GM21390 (cell line): ENCODE data around the gene MPPED1.

Source experiments
- ATAC-seq: cut with Tn5 transposase; IDR thresholded peaks from one replicate; pipeline ENCODE4 v1.9.1; 2021; ENCODE audit not compliant: unreplicated experiment

MPPED1 gene

DNA sequence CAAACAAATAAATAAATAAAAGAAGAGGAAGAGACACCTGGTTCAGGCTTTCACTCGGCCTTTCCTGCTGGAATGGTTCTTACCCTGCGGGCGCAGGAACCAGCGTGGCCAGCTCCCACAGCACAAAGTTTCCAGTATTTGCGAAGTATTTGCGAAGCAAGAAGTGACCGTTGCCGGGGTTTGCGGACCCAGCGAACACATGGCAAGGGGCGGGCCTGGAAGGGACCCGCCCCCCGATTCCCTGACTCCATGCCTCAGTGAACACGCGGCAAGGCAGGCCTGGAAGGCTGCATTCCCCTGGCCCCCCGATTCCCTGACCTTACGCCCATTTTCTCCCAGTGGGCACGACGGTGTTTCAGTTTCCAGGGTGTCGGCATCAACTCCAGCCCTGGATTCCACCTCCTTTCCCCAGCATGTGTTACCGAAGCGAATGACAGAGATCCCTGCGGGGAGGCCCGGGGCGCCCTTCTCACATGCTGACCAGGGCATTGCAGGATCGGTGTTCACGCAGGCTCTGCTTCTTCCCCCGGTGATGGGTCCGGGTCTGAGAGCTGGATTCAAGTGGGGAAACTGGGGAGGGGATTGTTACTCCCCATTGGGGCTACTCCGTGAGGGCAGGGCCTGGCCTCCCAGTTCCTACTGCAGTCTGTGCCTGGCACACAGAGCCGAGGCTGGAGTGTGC is 102.8 kb downstream of the MPPED1 start:
- ATAC-seq, result no peak

DNA sequence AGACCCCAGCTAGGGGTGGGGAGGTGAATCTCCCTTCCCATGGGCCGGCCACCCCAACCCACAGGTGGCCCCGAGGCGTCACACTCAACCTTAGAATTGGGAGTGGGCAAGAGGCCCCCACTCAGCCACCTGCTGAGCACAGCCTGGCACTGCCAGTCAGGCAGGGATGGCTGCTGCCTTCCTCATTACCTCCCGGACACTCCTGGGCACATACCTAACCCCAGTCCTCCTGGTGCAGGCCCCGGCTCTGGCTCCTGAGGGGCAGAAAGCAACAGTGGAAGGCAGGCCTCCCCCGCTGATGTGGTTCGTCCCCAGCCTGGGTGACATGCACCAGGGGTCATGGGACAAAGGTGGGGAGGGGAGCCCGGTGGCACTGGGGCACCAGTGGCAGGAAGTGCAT is 103.6 kb downstream of the MPPED1 start:
- ATAC-seq, result no peak

DNA sequence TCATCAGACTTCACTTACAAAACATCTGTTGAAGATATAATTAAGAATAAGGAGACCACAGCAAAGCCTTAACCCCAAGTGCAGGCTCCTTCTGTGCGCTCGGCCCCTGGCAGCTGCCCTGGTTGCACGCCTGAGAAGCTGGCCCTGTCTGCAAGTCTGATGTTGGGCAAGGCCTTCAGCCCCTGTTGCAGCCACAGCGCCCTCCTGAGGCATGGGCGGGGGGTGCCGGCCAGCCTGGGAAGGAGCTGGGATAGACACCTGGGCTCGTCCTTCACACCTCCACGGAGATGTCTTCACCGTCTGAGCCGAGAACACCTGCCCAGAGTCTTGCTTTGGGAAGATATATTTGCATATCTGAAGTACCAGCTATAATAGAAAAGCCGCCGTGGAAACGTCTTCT is 104.1 kb downstream of the MPPED1 start:
- ATAC-seq, result no peak

DNA sequence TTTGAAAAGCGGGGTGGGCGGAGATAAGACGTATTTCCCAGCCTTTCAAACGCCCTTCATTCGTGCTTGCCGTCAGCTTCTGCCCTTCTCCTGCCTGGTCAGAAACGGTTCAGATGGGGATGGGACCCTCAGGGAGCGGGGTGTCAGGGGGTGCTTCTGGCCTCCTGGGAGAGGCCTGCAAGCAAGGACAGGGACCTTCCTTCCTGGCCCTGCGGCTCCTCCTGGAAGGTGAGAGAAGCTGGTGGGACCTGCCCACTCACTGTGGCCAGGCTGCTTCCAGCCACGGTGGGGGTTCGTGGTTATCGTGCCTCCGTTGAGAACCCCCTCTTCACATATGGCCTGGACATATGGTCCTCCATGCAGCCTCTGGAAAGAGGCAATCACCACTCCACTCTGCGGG is 104.6 kb downstream of the MPPED1 start:
- ATAC-seq, result no peak

DNA sequence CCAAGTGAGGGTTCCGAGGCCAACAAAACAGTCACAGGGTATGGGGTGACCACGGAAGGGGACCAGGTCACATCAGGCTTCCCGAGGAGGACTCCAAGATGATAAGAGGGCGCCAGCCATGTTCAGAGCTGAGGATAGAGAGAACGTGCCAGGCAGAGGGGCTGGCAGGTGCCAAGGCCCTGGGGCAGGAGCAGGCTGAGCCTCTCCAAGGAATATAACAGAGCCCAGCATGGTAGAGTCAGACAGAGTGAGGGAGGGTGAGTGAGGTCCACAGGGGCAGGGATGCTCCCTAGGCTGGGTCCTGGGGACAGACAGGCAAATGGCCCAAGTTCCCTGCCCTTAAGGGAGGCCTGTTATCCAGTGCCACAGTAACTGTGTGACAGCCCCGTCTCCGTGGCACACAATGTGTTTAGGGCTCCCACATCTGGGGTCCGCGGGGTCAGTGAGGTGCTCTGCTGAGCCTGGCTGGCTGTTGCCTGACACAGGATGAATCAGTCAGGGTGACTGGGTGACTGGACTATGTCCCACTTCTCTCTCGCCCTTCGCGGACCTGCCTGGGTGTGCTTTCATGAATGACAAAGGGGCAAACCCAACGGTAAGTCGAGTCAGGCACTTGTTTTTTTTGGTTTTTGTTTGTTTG is 105.3 kb downstream of the MPPED1 start:
- no peak for ATAC-seq

DNA sequence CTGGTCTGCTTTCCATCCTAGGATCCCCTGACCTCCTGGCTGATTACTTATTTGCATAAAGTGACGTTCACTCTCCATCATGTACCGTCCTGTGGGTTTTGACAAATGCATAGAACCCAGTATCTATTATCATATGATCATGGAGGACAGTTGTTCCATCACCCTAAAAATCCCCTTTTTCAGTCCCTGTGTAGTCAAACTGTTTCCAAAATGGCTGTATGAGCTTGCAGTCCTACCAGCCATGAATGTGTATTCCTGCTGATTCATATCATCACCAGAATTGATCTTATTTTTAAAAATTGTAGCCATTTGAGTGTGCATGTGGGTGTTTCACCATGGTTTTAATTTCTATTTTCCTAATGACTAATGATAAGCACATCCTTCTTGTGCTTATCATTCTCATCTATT is 108.8 kb downstream of the MPPED1 start:
- ATAC-seq, result no peak

DNA sequence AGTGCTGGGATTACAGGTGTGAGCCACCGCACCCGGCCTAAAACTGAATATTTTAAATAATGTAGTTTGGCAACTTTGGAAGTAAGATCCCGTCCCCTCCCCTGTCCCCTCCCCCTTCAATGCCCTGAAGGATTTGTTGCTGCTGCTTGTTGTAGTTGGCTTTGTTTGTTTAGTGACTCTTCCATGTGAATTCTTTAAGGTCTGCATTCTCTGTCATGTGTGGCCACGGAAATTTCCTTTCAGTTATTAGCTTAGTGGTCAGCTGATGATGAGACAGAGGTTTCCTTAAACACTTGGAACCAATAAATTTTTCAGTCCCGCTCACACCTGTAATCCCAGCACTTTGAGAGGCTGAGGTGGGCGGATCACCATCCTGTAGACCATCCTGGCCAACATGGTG is 109.9 kb downstream of the MPPED1 start:
- no peak for ATAC-seq

DNA sequence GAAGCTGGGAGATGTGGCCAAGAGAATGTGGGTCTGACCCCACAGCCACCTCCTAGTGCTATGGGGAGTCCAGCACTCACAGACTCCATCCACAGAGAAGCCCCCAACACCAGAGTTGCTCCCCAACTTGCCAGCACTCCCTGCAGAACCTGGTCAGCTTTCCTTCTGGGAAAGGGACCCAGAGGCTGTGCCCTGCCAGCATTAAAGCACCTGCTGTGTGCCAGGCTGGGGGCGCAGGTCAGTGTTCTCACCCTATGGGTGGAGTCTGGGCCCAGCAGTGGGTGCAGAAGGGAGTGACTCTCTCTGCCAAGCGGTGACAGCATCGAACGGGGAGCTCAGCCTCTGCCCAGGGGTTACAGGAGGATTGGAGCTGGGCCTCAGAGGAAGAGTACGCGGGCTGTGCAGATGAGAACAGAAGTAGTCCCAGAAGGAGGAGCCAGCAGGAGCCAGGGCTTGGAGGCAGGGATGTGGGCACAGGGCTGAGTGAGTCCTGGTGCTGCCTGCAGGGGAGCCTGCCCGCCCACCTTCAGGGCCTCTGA is 114.4 kb downstream of the MPPED1 start:
- ATAC-seq, result no peak

DNA sequence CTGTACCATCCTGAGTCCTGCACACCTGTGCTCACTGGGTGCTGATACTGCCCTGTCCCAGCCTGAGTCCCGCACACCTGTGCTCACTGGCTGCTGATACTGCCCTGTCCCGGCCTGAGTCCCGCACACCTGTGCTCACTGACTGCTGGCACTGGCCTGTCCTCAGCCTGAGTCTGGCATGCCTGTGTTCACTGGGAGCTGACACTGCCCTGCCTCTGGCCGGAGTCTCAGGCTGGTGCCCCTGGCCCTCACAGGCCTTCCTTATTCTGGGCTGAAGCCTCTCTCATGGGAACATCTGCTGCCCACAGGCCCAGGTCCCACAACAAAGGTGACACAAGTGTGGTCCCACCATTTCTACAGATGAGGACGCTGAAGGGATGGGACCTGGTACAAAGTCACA is 115.1 kb downstream of the MPPED1 start:
- no peak for ATAC-seq

DNA sequence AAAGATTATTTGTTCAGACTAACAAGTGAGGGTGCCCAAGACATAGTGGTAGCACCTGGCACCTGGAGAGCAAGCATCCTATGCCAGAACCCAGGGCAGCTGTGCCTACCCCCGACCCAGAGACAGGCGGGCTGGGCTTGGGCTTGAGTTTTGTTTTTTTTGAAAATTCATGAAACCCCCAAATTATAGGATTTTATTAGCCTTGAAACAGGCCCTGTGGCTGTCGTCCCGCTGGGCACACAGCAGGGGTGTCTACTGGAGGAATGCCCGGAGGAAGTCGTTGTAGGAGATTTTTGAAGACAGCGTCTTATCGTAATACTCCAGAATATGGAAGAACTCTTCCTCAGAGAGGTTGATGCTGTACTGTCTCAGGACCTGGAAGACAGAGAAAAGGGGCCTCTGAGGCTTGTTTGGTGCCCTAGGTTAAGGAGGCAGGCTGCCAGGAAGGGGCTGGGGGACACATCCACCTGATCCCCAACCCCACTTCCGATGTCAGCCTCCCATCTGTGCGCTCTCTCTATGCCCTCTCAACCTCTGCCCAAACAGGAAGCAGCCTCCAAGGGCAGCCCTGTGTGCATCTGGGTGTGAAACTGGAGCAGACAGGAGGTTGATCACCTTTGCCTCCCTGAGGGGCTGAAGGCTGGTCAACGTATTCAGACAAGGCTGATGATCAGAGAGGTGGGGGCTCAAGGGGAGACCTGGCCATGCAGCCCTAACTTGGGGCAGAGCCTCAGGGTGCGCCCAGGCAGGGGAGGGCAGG is 117.0 kb downstream of the MPPED1 start:
- no peak for ATAC-seq

DNA sequence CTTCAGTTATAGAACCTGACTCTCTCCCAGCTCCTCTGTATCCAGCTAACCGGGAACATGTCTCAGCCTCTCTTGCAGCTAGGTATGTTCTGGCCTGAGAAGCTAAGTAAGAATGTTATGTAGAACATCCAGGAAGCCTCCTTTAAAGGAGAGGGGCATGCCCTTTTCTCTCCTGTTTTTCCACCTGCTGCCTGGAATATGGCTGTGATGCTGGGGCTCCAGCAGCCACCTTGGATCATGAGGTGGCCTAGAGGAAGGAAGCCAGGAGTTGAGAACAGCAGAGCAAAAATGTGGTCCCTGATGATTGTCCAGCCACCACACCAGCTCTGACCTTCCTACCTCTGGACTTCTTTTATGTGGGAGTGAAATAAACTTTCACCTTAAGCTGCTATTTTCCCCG is 117.6 kb downstream of the MPPED1 start:
- no peak for ATAC-seq

DNA sequence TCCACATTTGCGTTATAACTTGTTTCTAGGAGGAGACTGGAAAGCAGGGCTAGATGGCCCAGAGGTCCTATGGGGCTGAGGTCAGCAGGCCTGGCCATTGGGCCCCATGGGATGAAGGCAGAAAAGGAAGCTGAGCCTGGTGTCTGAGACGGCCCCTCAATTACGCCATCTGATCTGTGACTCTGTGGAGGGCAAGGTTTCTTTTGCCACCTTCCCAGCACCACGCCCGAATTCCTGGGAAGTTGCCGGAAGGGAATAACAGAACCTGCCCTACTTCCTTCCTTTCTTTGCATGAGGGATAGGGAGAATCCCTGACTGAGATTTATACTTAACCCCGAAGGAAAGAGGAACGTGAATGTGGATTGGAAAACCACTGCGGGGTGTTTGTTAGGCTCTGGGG is 118.1 kb downstream of the MPPED1 start:
- ATAC-seq, result no peak

DNA sequence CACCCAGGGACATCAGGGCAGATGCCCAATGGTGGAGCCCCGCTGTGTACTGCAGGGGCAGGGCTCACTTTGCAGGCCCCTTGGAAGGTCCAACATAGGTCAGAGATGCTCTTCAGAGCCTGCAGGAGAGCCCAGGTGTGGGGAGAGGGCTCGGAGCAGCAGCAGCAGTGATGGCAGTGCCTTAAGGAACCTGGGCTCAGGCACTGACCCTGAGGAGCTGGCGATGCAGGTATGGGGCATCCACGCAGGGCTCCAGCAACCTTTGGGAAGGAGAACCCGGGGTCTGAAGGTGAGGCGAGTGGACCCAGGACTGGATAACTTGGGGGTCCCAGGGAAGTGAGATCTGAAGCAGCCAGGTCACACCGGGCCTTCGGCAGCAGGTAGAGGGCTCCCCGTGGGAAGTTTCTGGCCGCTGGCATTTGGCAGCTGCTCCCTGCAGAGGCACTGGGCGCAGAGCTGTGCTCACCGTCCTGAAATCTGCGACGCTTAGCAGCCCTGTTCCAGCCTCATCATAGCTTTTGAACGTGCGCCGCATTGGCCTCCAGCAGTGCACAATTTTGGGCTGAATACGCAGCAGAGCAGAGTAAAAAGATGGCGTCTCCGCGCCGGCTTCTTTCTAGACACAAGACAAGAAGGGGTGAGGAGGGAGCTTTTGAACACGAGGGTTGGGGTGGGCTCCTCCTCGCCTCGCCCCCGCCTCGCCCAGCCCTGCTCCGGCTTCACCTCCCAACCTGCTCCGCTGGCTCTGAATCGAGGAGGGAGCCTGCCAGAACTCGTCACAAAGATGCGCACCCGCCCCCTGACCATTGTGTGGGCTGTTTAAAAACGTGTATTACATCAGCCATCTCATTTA is 118.8 kb downstream of the MPPED1 start:
- ATAC-seq, result no peak

DNA sequence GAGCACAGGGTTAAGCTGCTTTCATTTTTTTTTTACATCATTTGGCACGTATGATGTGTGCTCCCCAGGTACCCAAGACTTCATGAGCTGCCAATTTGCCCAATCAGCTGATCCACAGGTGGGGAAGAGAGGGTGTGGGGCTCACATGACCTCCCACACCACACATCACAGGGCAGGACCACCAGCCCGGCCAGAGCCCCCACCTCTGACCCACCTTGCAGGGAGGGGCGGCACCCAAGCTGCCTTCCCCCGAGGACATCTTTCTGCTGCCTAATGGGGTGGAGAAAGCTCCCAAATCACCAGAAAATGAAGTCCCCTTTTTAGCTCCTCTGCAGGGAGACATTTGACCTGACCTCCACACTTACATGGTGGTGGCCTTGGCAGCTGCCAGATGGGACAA is 119.8 kb downstream of the MPPED1 start:
- no peak for ATAC-seq

DNA sequence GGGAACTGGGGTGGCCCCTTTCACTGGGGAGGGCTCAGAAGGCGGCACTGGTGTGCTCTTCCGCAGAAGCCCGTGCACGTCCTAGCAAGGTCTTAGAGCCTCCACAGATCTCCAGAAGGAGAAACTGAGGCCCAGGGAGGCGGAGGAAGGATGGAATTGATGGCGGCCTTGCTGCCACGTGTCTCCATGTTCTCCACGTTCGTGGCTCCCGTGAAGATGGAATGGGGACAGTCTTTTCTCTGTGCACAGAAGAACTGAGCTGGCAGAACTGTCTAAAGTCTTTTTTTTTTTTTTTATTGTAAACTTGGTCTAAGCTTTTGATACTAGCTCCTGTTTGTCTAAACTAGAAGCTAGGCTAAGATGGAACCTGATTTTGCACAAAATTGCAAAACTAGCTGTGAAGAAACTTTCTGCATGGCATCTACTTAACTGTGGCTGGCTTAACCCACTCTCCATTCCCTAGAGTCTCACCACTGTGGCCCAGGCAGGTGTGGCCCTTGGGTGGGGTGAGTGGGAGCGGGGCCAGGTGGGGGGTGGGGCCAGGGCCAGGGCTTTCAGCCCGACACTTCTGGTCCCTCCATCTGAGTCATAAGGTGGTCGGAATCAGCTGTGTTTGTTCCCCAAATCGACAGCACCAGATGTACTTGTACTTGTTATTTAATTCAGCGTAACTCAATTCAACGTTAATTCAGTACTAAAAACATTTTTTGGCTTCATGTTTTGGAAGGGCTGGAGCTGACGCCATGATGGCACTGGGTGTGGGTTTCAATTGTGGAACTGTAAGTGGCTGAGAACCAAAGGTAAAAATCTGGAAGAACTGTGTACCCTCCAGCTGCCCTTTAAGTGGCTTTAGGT is 120.7 kb downstream of the MPPED1 start:
- no peak for ATAC-seq

DNA sequence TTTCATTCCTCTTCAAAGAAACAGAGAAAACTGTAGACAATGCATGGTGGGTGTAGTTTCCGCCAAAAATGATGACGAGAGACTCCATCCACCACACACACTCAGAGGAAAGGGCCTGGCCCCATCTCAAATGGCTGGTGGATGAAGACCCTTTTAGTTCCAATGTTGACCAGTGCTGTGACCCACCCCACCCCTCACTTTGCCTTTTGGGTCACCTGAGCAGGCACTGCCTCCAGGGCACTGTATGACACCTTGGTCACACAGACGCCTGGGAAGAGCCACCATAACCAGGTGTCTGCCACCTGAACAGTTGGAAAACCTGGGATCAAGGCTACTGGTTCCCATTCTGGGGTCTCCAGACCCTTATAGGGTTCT is 121.3 kb downstream of the MPPED1 start:
- ATAC-seq, result no peak

DNA sequence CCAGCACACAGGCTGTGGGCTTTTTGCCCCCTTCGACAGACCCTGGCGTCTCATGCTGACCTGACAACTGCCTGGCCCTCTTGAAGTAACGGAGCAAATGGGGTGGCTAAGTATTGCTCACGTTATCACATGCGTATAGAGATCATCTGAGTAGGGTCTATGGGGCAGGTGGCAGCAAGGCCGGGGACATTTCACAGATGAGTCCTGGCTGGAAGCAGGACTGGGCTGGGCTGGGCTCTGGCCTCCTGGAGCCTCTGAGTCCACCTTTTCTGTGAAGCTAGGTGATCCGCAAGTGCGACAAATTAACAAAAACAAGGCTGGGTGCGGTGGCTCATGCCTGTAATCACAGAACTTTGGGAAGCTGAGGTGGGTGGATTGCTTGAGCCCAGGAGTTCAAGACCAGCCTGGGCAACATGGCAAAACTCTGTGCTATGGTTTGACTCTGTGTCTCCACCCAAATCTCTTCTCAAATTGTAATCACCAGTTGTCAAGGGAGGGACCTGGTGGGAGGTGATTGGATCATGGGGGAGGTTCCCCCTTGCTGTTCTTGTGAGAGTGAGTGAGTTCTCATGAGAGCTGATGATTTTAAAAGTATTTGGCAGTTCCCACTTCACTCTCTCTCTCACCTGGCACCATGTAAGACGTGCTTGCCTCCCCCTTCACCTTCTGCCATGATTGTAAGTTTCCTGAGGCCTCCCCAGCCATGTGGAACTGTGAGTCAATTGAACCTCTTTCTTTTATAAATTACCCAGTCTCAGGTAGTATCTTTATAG is 122.0 kb downstream of the MPPED1 start:
- no peak for ATAC-seq

DNA sequence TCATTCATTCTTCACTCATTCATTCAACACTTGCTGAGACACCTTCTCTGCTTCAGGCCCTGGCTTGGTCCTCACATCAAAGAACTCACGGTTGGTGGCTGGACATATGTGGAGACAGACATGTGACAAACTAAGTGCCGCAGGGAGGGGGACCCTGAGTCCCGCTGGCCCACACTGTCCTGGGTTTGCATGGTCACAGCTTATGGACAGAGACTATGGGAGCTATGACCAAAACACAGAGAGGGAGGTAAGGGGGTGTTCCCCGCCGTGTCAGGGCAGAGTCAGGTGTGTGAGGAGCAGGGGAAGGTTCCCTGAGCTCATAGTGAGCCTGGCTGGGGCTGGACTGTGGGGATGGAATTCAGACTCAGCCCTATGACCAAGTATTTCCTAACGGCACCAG is 123.1 kb downstream of the MPPED1 start:
- no peak for ATAC-seq

DNA sequence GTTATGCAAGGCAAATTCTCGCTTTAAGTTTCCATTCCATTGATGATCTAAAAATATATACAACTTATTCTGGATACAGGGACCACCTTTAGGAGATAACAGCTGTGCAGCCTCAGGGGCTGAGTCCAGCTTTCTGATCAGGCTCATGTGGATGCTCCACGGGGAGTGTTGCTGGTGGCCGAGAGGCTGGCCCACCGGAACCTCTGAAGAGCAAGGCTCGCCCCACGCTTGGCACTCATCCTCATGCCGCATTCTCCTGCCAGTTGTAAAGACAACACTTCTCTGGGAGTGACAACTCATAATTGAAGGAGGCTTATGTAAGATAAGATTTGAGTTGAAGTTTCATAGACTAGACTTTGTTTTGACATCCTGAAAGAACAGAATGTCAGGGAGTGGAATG is 123.5 kb downstream of the MPPED1 start:
- no peak for ATAC-seq

DNA sequence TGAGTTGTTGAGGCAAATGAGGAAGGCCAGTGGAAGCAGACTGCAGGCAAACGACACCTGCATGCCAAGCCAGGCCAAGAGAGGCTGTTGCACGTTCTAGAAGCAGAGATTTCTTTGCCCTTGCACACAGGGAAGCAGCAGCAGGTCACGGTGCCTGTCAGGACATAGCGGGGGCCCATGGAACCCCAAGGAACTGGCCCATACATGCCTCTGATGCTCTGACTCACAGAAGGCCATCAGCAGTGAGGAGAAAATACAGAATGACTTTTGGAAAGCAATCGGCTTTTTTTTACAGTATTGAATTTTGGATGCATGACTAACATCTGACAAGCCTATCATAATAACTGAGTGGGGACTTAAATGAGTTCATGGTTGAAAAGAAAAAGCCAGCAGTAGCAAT is 123.9 kb downstream of the MPPED1 start:
- no peak for ATAC-seq
